Femur (tissue), 1 donor: Measurements from ENCODE around the gene NPLOC4.
"Not testable (repeated sequence)": the region's sequence is repeated elsewhere in the genome, so short reads cannot be mapped to it uniquely, and the experiment has no call there.

ENCODE experiments used
- DNase-seq: peaks from one replicate; pipeline ENCODE4 v3.0.0-alpha.2; 2017

Gene NPLOC4

GRCh38 chr17:81636505-81637288, at the start of gene NPLOC4, which contains the start of gene TSPAN10:
TSS of gene NPLOC4 (minus strand) at chr17:81637112. CDS start at chr17:81636930, 182 bp downstream.
TSS of gene TSPAN10 (plus strand) at chr17:81637196. CDS start at chr17:81642413, 5,217 bp downstream.
- peak; percentile 91 for DNase-seq

DNA sequence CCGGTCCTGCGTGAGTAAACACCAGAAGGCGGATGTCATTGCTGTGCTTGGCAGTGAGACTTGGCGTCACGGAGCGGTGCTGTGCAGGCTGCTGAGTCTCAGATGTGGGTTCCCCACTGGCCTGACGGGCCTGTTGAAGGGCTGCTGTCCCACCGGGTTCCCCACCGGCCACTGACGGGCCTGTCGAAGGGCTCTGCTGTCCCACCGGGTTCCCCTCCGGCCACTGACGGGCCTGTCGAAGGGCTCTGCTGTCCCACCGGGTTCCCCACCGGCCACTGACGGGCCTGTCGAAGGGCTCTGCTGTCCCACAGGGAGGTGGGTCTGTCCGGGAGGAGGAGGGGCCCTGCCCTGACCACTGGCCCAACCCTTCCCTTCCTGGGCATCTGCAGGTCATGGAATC, 49.7 kb upstream of the NPLOC4 start:
- DNase-seq, result no peak

DNA sequence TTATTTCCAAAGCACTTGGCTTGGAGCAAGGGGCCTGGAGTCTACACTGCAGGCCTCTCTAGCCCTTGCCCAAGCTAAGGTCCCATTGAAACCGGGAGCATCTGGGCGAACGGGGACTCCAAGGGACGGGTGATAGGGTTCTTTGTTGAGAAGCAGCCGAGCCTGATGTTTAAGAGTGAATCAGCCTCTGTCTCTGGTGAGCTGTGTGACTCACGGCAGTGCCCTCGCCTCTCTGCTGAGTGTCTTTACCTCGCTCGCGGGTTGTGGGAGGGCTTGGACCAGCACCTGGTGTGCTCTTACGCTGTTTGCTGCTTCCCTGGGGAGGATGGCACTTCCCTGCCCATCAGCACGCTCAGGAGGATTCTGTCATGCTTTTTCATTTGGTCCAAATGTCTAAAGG, 48.2 kb upstream of the NPLOC4 start:
- DNase-seq, result no peak

DNA sequence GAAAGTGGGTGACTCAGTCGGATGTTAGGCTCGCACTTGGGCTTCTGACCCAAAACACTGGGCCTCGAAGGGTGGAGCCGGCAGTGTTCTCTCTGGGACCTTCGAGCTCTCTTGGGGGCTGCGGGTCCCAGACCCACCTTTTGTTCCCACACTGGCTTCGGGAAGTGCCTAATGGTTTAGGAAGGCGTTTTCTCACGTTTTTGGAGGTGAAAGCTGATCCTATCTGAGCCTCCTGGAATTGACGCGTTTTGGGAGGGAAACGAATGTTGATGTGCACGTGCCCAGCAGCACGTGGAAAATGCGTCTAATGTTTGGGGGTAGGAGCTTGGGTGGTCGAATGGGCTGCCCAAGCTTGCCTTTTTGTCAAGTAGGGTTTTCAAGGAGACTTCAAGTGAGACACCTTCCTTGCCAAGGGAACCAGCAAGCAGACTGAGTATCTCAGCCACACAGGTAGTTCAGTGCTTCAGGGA, 47.6 kb upstream of the NPLOC4 start:
- no peak for DNase-seq

GRCh38 chr17:81683584-81684441, 46.9 kb upstream of the NPLOC4 start, which contains the start of the genes ARL16 and HGS:
TSS of gene ARL16 (minus strand) at chr17:81683797. CDS start at chr17:81683753, 44 bp downstream.
TSS of gene HGS (plus strand) at chr17:81684011. CDS start at chr17:81684067, 56 bp downstream.
- peak; percentile 99 for DNase-seq

- no peak for DNase-seq
Measured at GRCh38 chr17:81683208-81683583, 46.3 kb upstream of the NPLOC4 start.

GRCh38 chr17:81682565-81683207, 45.8 kb upstream of the NPLOC4 start:
- no peak for DNase-seq

- DNase-seq, result no peak
Measured at GRCh38 chr17:81681672-81682071, 44.8 kb upstream of the NPLOC4 start.

DNA sequence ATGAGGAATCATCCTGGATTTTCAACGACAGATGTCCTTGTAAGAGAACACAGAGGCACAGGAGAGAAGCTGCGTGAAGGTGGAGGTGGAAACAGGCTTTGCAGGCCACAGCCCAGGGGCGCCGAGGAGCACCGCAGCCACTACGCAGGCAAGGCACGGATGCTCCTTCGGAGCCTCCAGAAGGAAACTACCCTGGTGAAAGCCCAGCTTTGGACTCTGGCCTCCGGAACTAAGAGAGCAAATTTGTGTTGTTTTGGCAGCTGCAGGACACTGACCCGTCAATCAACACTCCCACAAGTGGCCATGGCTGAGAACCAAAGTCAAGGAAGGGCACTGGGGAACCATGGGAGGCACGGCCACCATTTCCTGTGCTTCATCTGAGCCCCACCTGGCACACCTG, 43.2 kb upstream of the NPLOC4 start:
- no peak for DNase-seq

DNA sequence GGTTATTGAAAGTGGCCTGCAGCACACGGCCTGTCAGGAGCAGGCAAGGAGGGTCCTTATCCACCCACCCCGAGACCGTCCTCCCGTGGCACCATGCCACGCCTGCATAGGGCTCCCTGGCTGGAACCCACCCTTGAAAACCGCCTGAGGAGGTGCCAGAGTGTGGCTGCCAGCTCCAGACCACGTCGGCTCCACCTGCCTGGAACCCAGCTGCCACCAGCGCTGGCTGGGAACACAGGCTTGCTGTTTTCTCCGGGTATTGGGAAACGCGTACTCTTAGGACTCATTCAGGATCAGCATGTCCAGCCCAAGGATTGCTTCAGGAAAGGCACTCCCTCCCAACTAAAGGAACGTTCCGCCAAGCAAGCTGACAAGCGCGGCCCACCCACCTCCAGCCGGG, 40.0 kb upstream of the NPLOC4 start:
- DNase-seq, result no peak

DNA sequence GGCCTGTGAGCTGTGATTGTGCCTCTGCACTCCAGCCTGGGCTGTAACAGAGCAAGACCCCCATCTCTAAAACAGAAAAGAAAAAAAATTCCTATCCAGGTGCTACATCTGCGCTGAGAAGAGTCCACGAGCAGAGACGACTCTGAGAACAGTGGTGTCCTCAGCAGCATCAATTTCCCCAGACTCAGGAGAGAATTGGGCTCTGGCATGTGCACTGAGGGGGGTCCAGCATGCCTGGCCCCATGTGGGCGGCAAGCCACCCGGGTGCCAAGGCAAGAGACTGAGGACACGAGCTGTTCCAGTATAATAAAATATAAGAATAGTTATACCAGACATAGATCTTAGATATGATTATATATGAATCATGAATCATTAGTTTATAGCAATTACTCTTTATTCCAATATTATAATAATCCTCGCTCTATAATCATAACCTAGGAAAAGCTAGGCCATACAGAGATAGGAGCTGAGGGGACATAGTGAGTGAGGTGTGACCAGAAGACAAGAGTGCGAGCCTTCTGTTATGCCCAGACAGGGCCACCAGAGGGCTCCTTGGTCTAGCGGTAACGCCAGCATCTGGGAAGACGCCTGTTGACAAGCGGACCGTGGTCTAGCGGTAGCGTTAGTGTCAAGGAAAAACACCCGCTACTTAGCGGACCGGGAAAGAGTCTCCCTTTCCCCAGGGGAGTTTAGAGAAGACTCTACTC, 38.8 kb upstream of the NPLOC4 start:
- DNase-seq, result not testable (repeated sequence)

DNA sequence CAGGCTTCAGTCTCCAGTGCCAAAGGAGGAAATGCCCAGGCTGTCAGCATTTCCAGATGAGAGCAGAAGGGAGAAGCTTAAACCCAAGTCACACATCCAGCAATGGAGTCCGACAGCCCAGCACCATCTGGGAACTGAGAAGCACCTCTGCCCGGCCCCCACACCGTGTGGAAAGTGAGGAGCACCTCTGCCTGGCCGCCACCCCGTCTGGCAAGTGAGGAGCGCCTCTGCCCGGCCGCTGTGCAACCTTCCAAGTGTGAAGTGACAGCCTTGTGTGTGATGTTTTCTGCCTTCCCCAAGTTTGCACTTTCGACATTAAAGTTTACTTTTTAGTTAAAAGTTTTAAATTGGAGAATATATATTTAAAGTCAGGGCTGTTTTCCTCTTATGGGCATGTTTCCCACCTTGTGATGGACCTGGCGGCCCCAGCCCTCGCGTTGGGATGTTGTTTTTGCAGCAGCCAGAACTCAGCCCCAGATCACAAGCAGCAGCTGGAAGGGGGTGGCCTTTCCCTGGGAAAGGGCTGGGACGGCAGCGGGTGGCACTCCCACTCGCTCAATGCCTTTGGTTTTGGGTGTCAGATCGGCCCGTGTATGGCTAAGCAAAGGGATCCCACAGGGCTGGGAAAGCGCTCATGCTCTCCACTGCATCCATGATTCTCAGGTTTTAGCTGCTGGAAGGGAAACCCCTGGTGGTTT, 36.8 kb upstream of the NPLOC4 start:
- DNase-seq, result no peak

- no peak for DNase-seq
Measured at GRCh38 chr17:81672954-81673353, 36.0 kb upstream of the NPLOC4 start.

GRCh38 chr17:81672504-81672903, 35.6 kb upstream of the NPLOC4 start:
- no peak for DNase-seq

DNA sequence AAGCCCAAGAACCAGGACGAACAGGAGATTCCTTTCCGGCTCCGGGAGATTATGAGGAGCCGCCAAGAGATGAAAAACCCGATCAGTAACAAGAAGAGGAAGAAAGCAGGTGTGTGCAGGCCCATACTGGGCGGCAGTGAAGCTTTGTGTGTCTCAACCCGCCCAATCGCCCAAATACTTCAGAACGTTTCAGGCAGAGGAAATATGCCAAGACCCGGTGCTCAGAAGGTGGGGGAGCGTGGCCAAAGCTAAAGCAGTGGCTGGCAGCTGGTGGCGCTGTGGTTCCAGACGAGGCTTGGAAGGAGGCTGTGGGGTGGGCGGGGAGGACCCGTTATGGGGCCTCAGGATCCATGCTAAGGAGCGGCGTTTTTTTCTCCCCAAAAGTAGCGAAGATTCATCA, 30.8 kb upstream of the NPLOC4 start:
- no peak for DNase-seq

- DNase-seq, result peak; percentile 98
Measured at GRCh38 chr17:81666342-81667191, 29.7 kb upstream of the NPLOC4 start, which contains the start of the genes CCDC137 and OXLD1. TSS of gene CCDC137 (plus strand) at chr17:81666737. CDS start at chr17:81666767, 30 bp downstream. TSS of gene OXLD1 (minus strand) at chr17:81666605. CDS start at chr17:81666577, 28 bp downstream.

- no peak for DNase-seq
Measured at GRCh38 chr17:81666092-81666341, 29.1 kb upstream of the NPLOC4 start.

GRCh38 chr17:81665205-81666091, 28.5 kb upstream of the NPLOC4 start:
- no peak for DNase-seq

DNA sequence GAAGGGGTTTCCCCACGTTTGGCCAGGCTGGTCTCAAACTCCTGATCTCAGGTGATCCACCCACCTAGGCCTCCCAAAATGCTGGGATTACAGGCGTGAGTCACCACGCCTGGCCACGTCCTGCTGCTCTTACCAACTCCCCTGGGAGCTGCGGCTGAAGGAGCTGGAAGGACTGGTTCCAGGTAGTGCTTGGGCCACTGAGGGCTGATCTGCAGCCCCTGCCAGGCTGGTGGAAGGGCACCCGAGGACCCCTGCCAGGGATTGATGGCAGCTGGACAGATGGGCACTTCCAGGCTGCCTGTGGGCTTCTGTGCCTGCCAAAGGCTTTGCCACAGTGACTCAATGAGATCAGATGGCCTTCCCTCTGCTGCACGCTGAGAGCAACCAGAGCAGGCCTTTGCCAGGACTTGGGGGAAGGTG, 27.1 kb upstream of the NPLOC4 start:
- DNase-seq, result no peak

GRCh38 chr17:81662002-81662401, 25.1 kb upstream of the NPLOC4 start:
- no peak for DNase-seq
